K562 (cell line): Measurements from ENCODE around the gene DCAF6.

ENCODE experiments used
- ATF3 ChIP-seq, 2 experiments: fragments of 450-650 bp in 1 of 2; sonication (generic) in 1 of 2; formaldehyde crosslinking in 1 of 2; IDR thresholded peaks in 1 of 2; conservative IDR thresholded peaks in 1 of 2; 2 replicates each; pipeline versions ENCODE4 v1.6.1 to v1.8.1; 2016 to 2023; ENCODE audit warnings: mild to moderate bottlenecking in 2 of 2, moderate library complexity in 2 of 2, inconsistent platforms in 1 of 2, missing genetic modification reagents in 1 of 2
- GABPA ChIP-seq: fragments of 200-800 bp; sonication (Bioruptor generic); conservative IDR thresholded peaks from 2 replicates; pipeline ENCODE4 v1.6.1; 2016; ENCODE audit warnings: low read depth, missing genetic modification characterization, missing compliant biosample characterization
- POLR2AphosphoS5 ChIP-seq: IDR thresholded peaks from 2 replicates; pipeline ENCODE4 v1.6.1; 2011; ENCODE audit warnings: mild to moderate bottlenecking, low read depth, low read length, moderate library complexity; ENCODE audit not compliant: control insufficient read depth, insufficient read depth
- SNRNP70 ChIP-seq: fragments of 200-400 bp; formaldehyde crosslinking; optimal IDR thresholded peaks from 2 replicates; pipeline ENCODE3; 2017; ENCODE audit warnings: low read depth, low read length
- ZBTB11 ChIP-seq, 3 experiments: fragments of 200-800 bp in 1 of 3; fragments of 250-450 bp in 1 of 3; fragments of 450-650 bp in 1 of 3; sonication (Bioruptor Pico) in 1 of 3; sonication (Bioruptor generic) in 1 of 3; formaldehyde crosslinking in 1 of 3; IDR thresholded peaks; 2 replicates each; pipeline versions ENCODE4 v1.6.1 to v1.8.0; 2016 to 2022; ENCODE audit warnings: mild to moderate bottlenecking in 2 of 3, missing genetic modification characterization in 2 of 3, missing compliant biosample characterization in 1 of 3, moderate library complexity in 1 of 3
- ZBTB26 ChIP-seq: fragments of 450-650 bp; formaldehyde crosslinking; IDR thresholded peaks from 2 replicates; pipeline ENCODE4 v1.4.0; 2022; ENCODE audit warnings: missing genetic modification characterization
- ZEB2 ChIP-seq: fragments of 450-650 bp; IDR thresholded peaks from 2 replicates; pipeline ENCODE4 v1.6.1; 2016
- ZNF512 ChIP-seq: IDR thresholded peaks from 2 replicates; pipeline ENCODE4 v1.6.1; 2016; ENCODE audit warnings: missing genetic modification characterization, missing compliant biosample characterization
- ZNF57 ChIP-seq: fragments of 450-650 bp; formaldehyde crosslinking; IDR thresholded peaks from 2 replicates; pipeline ENCODE4 v1.4.0; 2020; ENCODE audit warnings: mild to moderate bottlenecking, moderate library complexity
- ZNF586 ChIP-seq: fragments of 450-650 bp; formaldehyde crosslinking; conservative IDR thresholded peaks from 2 replicates; pipeline ENCODE4 v1.4.0; 2020; ENCODE audit warnings: mild to moderate bottlenecking, moderate library complexity
- ZZZ3 ChIP-seq: fragments of 450-650 bp; IDR thresholded peaks from 2 replicates; pipeline ENCODE4 v1.6.1; 2016; ENCODE audit warnings: antibody characterized with exemption, mild to moderate bottlenecking, moderate library complexity

- TF ChIP-seq GABPA (tag): no peak
- TF ChIP-seq ATF3 (IDR thresholded peaks at IDR 0.05): no peak
- TF ChIP-seq ATF3 (CRISPR knock-in tag; conservative IDR thresholded peaks at IDR 0.05): no peak
- no peak for TF ChIP-seq SNRNP70
- TF ChIP-seq ZZZ3: no peak
- TF ChIP-seq POLR2AphosphoS5: no peak
- TF ChIP-seq ZEB2: no peak
- no peak for TF ChIP-seq ZNF512 (tag)
- no peak for TF ChIP-seq ZNF57 (CRISPR knock-in tag)
- TF ChIP-seq ZBTB26 (CRISPR knock-in tag): no peak
- no peak for TF ChIP-seq ZNF586 (CRISPR knock-in tag)
- no peak for TF ChIP-seq ZBTB11 (CRISPR knock-in tag; IDR thresholded peaks at IDR 0.05)
Measured at GRCh38 chr1:167981933-167982332, 45.5 kb downstream of the DCAF6 start.
